Parathyroid adenoma (tissue), 2 donors: ENCODE measurements around the gene HMGCL.

Experiments
- H2AFZ ChIP-seq: fragments of 300-600 bp; sonication (generic); one replicate; pipeline ENCODE4 v1.7.0; 2017; ENCODE audit warnings: antibody characterized with exemption, mild to moderate bottlenecking
- H3K27ac ChIP-seq: fragments of 300-600 bp; sonication (generic); one replicate; pipeline ENCODE4 v1.7.0; 2017
- H3K27me3 ChIP-seq: fragments of 300-600 bp; sonication (generic); one replicate; pipeline ENCODE4 v1.7.0; 2017; ENCODE audit warnings: low read length; ENCODE audit not compliant: control insufficient read depth, insufficient read depth
- H3K36me3 ChIP-seq: fragments of 300-600 bp; sonication (generic); one replicate; pipeline ENCODE4 v1.7.0; 2017; ENCODE audit warnings: low read length; ENCODE audit not compliant: control insufficient read depth, insufficient read depth
- H3K4me1 ChIP-seq: fragments of 300-600 bp; sonication (generic); one replicate; pipeline ENCODE4 v1.7.0; 2017; ENCODE audit warnings: control low read depth
- H3K4me2 ChIP-seq: fragments of 300-600 bp; sonication (generic); one replicate; pipeline ENCODE4 v1.7.0; 2017; ENCODE audit warnings: low read length
- H3K4me3 ChIP-seq: fragments of 300-600 bp; sonication (generic); one replicate; pipeline ENCODE4 v1.7.0; 2017; ENCODE audit warnings: low read depth, low read length
- H3K79me2 ChIP-seq: fragments of 300-600 bp; sonication (generic); one replicate; pipeline ENCODE4 v1.7.0; 2017; ENCODE audit warnings: control low read depth
- H3K9ac ChIP-seq: fragments of 300-600 bp; sonication (generic); one replicate; pipeline ENCODE4 v1.7.0; 2017; ENCODE audit warnings: mild to moderate bottlenecking
- H3K9me3 ChIP-seq: fragments of 300-600 bp; sonication (generic); one replicate; pipeline ENCODE4 v1.7.0; 2017; ENCODE audit warnings: low read length; ENCODE audit not compliant: control insufficient read depth
- TF ChIP-seq, protein P1 (sequence below): fragments of 300-600 bp; sonication (generic); IDR thresholded peaks from one replicate; pipeline ENCODE4 v1.7.0; 2017; ENCODE audit warnings: antibody characterized with exemption, mild to moderate bottlenecking
- donor health status: primary hyperparathyroidism.

HMGCL gene

DNA sequence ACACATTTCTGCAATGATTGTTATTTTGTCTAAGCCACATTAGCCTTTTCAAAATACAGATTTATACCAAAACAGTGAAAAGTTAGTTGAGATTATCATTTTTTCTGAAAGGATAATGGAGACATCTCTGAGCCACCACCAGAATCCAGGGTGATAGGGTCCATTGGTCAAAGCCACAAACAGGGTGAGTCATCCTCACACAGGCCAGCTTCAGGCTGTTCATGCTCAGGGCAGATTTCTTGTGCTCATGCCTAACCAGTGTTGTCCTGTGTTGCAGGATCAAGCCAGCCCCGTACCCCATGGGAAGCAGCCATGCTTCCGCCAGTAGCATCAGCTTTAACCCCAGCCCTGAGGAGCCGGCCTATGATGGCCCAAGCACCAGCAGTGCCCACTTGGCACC is 68.6 kb downstream of the HMGCL start:
- Histone ChIP-seq H3K9me3 (no peaks in the 10 kb centered on the region), H3K4me1 (no peaks in the 10 kb centered on the region), H2AFZ (no peak overlapping the region), H3K4me3 (no peak overlapping the region), H3K27ac (no peak overlapping the region), H3K9ac (no peak overlapping the region), H3K27me3 (no peaks in the 10 kb centered on the region), H3K79me2 (peaks cover 2% of the 10 kb centered on the region), H3K36me3 (no peaks in the 10 kb centered on the region), H3K4me2 (no peak overlapping the region)
- TF ChIP-seq, protein P1, sequence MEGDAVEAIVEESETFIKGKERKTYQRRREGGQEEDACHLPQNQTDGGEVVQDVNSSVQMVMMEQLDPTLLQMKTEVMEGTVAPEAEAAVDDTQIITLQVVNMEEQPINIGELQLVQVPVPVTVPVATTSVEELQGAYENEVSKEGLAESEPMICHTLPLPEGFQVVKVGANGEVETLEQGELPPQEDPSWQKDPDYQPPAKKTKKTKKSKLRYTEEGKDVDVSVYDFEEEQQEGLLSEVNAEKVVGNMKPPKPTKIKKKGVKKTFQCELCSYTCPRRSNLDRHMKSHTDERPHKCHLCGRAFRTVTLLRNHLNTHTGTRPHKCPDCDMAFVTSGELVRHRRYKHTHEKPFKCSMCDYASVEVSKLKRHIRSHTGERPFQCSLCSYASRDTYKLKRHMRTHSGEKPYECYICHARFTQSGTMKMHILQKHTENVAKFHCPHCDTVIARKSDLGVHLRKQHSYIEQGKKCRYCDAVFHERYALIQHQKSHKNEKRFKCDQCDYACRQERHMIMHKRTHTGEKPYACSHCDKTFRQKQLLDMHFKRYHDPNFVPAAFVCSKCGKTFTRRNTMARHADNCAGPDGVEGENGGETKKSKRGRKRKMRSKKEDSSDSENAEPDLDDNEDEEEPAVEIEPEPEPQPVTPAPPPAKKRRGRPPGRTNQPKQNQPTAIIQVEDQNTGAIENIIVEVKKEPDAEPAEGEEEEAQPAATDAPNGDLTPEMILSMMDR: no peak

DNA sequence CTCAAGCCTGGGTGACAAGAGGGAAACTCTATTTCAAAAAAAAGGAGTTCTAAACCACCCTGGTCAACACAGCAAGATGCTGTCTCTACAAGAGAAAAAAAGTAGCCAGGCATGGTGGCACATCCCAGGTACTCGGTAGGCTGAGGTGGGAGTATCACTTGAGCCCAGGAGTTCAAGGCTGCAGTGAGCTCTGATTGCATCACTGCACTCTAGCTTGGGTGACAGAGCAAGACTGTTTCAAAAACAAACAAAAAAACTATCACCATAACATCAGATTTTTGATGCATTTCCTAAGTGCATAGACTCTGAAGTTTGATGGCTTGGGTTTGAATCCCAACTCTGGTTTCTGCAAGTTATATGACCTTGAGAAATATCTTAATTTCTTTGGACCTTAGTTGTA is 72.3 kb downstream of the HMGCL start:
- no peak overlapping the region for H3K27ac ChIP-seq

More for the DNA sequence above, 72.3 kb downstream of the HMGCL start:
- no peak overlapping the region for H3K9ac ChIP-seq
- H3K9me3 ChIP-seq: no peaks in the 10 kb centered on the region
- no peak overlapping the region for H3K4me3 ChIP-seq
- H3K4me1 ChIP-seq: peaks cover 2% of the 10 kb centered on the region
- no peak overlapping the region for H3K4me2 ChIP-seq
- H2AFZ ChIP-seq: no peak overlapping the region
- peaks cover 13% of the 10 kb centered on the region for H3K79me2 ChIP-seq
- no peaks in the 10 kb centered on the region for H3K27me3 ChIP-seq
- TF ChIP-seq, protein P1: no peak
- H3K36me3 ChIP-seq: no peaks in the 10 kb centered on the region
